GM18520 (cell line): ENCODE data around the gene ACTRT2.

Experiments used
- ATAC-seq: cut with Tn5 transposase; IDR thresholded peaks from one replicate; pipeline ENCODE4 v1.9.1; 2021; ENCODE audit not compliant: unreplicated experiment

Gene ACTRT2

GRCh38 chr1:3001471-3002348 is 19.6 kb upstream of the ACTRT2 start:
- no peak for ATAC-seq

DNA sequence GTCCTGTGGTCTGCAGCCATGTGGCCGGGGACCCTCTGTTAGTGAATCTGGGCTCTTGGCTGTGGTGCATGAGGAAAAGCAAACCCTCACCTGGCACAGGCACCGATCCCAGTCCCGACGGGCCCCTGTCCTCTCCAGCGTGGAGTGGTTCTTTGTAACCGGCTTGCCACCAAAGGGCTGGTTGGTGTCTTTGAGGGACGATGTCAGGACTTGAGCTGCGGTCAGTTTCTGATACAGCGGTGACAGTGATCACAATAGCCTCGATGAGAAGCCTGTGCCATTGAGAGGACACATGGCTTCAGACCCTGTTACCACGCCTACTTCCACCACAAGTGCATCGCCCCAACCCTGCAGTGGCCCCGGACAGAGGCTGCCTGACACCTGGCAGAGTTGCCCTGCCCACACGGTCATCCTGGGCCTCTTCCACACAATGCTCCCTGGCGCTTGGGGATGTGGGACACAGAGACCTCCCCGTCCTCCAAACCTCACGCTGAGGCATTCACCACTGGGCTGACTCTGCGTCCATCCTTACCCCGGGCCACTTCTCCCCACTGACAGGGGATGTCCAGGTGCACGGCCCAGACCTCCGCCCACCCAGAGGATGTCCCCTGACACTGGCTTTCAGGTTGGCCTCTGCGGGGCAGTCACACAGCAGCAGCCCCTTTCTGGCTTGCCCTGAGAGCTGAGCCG is 18.8 kb upstream of the ACTRT2 start:
- ATAC-seq, result no peak

DNA sequence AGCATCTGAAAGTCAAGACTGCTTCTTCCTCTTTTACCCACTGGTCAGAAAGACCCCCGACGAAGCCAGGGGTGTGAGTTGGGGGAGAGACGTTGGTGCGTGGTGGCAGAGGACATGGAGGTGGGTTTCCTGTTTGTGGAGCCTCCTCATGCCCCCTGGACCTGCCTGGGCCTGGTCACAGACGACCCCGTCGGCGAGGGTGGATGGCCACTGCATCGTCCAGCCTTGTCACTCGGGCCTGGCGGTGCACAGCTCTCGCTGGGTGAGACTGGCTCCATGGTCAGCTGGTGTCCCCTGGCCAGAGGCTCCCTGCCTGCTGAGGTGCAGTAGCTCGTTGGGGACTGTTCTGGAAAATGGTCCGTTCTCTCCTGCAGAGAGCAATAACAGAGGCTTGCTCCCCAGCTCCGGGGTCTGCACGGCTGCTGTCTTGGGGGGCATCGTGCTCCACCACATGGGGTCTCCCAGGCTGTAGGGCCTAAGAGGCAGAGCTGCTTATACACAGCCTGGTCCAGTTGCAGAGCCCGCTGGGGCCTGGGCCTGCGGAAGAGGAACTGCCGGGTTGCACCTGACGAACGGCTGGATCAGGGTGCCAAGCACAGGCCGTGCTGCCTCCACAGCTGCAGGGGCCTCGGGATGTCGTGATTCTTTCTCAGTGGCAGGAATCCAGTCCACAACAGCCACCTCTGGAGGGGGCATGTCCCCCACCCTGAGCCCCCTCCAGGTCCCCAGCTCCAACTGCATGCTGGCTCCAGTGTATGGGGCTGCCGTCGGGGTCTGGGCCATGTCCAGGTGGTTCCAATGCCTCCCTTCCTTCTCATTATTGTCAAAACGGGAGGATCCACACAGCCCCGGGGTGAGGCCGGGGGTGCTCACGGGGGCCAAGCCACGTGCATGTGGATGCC is 18.0 kb upstream of the ACTRT2 start:
- ATAC-seq, result no peak

DNA sequence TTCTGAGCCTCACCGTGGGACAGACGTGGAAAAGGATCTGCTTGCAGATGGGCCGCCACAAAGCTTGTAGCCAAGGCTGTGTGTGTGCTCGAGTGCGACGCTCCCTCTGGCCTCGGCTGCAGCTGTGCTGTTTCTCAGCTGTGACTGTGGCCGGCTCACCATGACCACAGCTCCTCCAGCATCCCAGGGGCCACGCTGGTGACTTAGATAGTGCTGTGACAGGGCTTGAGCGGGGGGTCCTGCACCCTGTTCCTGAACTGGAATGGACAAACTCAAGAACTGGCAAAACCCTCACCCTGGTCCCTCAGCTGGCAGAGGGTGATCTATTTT is 17.4 kb upstream of the ACTRT2 start:
- no peak for ATAC-seq

- ATAC-seq, result no peak
These were observed 16.7 kb upstream of the ACTRT2 start for GRCh38 chr1:3004285-3005205.

DNA sequence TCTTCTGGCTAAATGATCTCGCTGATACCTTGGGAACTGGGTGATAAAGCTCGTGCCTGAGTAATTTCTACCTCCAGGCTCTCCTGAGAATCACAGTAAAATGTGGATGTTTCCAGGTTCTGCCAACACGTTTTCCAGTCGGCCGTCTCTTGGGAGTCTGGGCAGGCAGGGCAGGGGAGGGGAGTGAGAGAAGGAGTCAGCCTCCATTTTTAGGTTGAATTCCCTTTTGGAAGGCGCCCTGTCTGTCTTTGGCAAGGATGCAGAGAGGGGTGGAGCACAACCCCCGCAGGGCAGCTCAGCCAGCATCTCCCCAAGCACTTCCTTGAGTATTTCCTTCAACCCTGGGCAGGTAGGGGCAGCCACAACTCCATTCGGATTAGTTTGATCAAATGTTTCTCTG is 15.5 kb upstream of the ACTRT2 start:
- no peak for ATAC-seq

DNA sequence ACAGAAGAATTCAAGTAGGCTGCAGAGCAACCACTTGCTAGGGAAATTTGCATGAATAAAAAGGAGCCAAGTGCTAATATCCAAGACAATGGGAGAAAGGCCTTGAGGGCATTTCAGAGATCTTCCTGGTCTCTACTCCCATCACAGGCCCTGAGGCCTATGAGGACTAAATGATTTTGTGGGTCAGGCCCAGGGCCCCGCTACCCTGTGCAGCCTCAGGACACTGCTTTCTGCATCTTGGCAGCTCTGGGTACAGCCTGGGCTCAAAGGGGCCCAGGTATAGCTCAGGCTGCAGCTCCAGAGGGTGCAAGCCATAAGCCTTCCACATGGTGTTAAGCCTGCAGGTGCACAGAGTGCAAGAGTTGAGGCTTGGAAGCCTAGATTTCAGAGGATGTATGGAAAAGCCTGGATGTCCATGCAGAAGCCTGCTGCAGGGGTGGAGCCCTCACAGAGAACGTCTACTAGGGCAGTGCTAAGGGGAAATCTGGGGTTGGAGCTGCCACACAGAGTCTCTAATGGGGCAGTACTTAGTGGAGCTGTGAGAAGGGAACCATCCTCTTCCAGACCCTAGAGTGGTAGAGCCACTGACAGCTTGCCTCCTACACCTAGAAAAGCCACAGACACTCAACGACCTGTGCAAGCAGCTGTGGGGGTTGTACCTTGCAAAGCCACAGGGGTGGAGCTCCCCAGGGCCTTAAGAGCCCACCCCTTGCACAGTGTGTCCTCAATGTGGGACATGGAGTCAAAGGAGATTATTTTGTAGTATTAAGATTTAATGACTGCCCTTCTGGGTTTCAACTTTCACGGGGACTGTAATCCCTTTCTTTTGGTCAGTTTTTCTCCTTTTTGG is 13.7 kb upstream of the ACTRT2 start:
- no peak for ATAC-seq

- ATAC-seq, result no peak
These were observed 12.2 kb upstream of the ACTRT2 start for GRCh38 chr1:3009021-3009420.

DNA sequence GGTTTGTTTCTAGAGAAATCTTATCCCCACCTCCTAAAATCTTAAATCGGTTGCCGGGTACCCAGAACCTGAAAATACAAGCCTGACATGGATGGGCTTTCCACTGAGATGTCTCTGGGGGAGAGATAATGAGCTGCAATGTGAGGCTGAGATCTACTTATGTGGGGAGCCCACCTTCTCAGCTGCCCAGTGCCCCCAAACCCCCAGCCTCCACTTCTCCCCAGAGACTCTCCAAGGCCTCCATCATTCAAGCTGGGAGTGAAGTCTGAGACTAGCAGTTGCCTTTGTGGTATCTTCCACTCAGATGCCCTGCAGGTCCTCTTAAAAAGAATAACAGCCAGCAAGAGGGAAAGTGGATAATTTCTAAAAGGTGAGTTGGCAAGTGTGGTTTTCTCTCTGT is 11.7 kb upstream of the ACTRT2 start:
- ATAC-seq, result no peak

DNA sequence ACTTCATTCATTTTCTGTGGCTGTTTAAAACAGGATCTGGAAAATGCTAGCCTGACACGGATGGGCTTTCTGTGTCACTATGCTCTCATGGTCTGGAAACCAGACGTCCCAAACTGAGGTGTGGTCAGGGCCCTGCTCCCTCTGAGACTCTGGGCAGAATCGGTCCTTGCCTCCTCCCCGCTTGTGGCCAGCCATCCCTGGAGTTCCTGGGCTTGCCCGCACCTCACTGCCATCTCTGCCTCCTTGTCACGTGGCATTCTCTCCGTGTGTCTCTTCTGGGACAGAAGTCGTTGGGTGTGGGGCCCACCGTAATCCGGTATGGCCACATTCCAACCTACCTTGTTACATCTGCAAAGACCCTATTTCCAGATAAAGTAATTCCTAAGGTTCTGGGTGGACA is 10.1 kb upstream of the ACTRT2 start:
- no peak for ATAC-seq

DNA sequence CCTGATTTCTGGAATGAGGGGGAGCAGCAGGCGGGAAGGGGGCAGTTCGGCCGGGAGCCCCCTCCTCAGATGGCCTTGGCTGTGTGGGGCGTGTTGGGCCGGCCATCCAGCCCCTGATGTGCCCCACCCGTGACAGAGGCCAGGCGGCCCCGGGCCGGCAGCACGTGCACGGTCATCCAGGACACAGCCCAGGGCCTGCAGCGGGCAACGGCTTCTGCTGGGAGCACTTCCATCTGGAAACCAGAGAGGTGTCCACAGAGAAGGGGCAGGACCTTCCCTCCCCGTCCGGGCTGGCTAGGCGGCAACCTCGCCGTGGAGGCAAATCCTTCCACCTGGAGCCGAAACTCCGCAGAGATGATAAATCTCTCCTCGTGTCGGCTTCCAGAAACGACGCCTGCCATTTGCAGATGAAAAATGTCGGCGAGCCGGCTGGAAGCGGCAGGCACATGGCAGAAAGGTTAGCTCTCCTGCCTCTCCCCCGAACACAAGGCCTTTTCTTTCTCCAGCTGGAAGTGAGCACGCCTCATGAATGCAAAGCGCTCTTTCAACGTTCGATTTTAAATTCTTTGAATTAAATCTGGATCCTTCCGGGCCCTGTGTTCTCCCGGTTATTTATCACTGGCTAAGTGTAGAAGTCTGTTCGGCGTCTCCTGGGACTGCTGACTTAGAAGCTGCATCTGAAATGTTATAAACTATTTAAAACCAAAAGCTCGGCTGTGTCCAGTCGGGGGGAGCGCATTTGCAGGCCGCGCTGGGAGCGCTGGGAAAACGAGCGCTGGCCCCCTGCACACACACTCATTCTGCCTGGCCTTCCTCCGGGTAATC is 9.4 kb upstream of the ACTRT2 start:
- ATAC-seq, result no peak

DNA sequence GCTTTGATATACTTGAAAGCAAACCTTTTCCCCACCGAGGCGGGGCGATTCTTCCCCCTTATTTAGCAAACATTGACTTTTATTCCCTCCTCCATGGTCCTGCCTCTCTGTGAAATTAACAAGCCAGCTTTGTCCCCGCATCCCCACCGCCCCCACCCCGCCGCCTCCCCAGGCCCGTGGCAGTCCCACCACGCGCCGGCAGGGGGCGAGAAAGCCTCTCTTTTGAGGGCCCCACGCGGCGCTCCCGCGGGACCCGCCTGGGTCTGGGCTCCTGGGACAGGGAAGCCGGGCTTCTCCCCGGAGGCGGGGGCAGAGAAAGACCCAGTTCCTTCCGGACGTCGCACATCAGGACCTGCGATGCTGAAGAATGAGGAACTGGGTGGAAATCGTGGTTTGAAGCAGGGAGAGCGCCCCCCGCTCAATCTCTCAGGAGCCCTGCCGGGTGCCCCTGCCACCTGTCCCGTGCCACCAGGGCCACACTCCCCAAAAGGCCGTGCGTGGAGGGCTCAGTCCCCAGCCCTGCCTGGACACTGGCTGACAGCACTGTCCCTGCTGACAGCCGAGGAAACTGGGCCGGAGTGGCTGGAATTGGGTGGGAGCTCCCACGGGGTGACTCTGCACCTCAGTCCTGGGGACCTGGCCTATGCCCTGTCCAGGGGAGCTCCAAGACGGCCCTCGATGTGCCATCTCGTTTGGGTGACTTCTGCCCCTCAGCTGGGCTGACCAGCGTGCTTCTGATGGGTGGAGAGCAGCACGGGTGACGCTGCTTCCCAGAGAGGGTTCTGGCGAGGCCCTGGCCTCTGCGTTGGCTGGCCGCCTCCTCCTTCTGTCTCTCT is 8.6 kb upstream of the ACTRT2 start:
- no peak for ATAC-seq

DNA sequence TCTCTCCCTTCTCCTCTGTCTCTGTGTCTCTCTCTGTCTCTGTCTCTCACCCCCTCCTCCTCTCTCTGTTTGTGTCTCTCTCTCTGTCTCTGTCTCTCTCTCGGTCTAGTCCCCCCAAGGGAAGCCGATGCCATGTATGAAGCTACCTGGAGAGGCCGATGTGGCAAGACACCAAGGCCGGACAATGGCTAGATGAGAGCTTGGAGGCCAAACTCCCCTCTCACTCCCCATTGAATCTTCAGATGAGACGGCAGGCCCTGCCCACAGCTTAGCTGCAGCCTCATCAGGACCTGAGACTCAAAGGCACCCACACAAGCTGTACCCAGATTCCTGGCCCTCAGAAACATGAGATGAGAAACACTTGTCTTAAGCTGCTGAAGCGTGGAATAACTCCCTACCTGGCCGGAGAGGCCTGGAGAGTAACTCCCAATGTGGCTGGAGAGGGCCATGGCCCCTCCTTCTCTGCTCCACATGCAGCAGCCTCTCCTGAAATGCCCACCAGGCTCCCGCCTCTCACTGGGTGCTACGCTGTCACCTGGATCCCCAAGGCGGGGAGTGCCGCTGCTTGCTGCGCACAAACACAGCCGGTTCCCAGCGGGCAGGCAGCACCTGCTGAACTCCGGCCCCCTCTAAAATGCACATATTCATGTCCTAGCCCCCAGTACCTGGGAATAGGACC is 7.8 kb upstream of the ACTRT2 start:
- no peak for ATAC-seq

DNA sequence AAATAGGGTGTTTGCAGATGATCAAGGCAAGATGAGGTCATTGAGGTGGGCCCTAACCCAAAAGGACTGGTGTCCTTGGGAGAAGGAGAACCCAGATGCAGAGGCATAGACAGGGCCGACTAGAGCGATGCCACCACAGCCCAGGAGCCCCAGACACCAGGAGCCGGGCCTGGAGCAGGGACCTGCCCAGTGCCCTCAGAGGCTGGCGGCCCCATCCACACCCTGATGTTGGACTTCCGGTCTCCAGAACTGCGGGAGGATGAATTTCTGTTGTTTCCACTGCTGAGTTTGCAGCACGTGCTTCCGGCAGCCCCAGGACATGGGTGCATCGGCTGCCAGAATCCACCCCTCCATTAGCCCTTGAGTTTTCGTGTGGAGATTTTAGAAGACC is 7.2 kb upstream of the ACTRT2 start:
- ATAC-seq, result no peak

DNA sequence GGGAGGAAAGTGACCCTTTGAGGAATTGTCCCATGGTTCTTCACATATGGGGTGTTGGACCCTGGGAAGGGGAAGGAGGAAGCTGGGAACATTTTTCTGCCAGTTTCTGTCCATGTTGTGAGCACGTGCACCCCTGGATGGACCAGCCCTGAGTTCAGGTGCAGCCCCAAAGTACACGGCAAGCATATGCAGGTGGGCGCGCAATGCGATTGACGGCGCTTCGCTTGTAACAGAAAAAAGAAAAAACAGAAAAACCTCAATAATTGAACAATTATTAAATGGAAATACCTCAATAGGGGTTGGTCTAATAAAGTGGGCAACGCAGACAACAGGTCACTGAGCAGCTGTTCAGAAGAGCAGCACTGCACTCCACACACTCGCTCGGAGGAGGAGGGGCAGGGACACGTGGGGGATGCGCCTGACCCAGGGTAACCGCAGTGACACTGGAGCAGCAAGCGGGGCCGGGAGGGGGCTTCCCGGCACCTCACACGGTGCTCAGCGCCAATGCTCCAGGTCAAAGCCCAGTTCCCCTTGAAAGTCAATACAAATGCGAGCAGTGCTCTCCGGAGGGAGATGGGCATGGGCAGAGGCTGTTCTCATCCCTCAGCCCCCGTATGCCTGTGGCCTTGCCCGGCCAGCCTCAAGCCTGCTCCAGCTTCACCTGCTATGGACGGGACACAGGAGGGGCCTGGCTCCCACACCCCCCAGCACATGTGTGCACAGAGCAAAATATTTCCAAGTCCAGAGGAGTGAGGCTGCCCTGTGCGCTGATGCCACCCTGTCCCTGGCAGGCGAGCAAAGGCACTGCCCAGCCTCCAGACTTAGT is 6.6 kb upstream of the ACTRT2 start:
- no peak for ATAC-seq

DNA sequence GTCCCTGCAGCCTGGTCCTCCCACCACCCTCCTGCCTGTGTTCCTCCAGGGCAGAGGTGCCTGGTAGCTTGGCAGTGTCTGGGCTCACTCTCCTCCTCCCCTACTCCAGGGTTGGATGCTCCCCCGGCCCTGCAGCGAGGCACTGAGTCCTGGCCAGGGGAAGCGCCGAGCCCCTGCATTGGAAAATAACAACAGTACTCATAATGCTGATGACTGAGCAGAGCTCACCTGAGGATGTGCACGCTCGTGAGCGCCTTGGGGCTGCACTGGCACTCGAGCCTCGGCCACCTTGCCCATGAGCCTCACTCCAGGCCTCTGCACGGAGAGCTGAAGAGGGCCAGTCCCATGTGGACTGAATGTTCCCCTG is 6.0 kb upstream of the ACTRT2 start:
- ATAC-seq, result no peak

DNA sequence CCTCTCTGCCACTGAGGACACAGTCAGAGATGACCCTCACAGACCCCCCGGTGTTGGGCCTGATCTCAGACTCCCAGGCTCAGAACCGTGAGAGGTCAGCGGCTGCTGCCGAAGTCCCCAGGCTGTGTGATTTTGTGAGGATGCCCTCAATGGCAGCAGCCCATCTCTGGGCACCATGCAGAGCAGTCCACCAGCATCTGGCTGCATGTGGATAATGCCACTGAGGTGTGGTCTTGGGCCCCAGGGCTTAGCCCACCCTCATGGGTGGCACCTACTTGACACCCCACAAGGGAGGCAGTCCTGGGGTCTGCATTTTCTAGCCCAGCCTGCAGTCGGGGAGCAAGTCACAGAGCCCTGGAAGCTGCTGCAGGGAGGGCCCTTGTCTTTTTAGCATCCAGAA is 5.5 kb upstream of the ACTRT2 start:
- no peak for ATAC-seq
